NCI-H82 treated with DMSO at 0.1 percent for 48 hours (cell line): ENCODE results near the gene ABHD5.

Experiments used
- DNase-seq: peaks from one replicate; lab custom pipeline; 2025; ENCODE audit not compliant: unreplicated experiment; lab: John Stamatoyannopoulos, UW

The ABHD5 gene

GRCh38 chr3:43710607-43711006 lies 19.9 kb downstream of the ABHD5 start:
- DNase-seq = no peak

GRCh38 chr3:43718296-43718695 lies 27.6 kb downstream of the ABHD5 start:
- DNase-seq = no peak

- no peak for DNase-seq
Observed at GRCh38 chr3:43723121-43723734, 32.5 kb downstream of the ABHD5 start.

- DNase-seq = no peak
Observed at GRCh38 chr3:43726521-43726920, 35.8 kb downstream of the ABHD5 start.

GRCh38 chr3:43727930-43728329 lies 37.2 kb downstream of the ABHD5 start:
- no peak for DNase-seq

GRCh38 chr3:43728476-43728875 lies 37.7 kb downstream of the ABHD5 start:
- DNase-seq = no peak

- no peak for DNase-seq
Observed at GRCh38 chr3:43728947-43729346, 38.2 kb downstream of the ABHD5 start.

GRCh38 chr3:43729707-43730414 lies 39.1 kb downstream of the ABHD5 start:
- no peak for DNase-seq

GRCh38 chr3:43732747-43733425 lies 42.1 kb downstream of the ABHD5 start:
- DNase-seq = no peak

GRCh38 chr3:43733459-43734384 lies 43.0 kb downstream of the ABHD5 start:
- no peak for DNase-seq

GRCh38 chr3:43734685-43735084 lies 43.9 kb downstream of the ABHD5 start:
- no peak for DNase-seq

GRCh38 chr3:43735618-43736017 lies 44.9 kb downstream of the ABHD5 start:
- DNase-seq = no peak

GRCh38 chr3:43736558-43737440 lies 46.1 kb downstream of the ABHD5 start:
- DNase-seq = no peak

GRCh38 chr3:43738305-43738704 lies 47.6 kb downstream of the ABHD5 start:
- DNase-seq = no peak

GRCh38 chr3:43742920-43743319 lies 52.2 kb downstream of the ABHD5 start:
- no peak for DNase-seq

- DNase-seq = no peak
Observed at GRCh38 chr3:43747641-43748040, 56.9 kb downstream of the ABHD5 start.

GRCh38 chr3:43748179-43748578 lies 57.4 kb downstream of the ABHD5 start:
- no peak for DNase-seq

- no peak for DNase-seq
Observed at GRCh38 chr3:43748645-43749044, 57.9 kb downstream of the ABHD5 start.

- no peak for DNase-seq
Observed at GRCh38 chr3:43752905-43753304, 62.2 kb downstream of the ABHD5 start.
